Nephron (organoid): ENCODE measurements around the gene ASMTL.

ENCODE experiments used
- H3K27ac Mint-ChIP-seq, 3 experiments: 2 replicates each; pipeline ENCODE4 v1.8.0; 2020; ENCODE audit warnings: mixed read lengths in 3 of 3, mild to moderate bottlenecking in 2 of 3, moderate library complexity in 1 of 3
- H3K27me3 Mint-ChIP-seq: 2 replicates; pipeline ENCODE4 v1.8.0; 2021; ENCODE audit warnings: low read depth, mild to moderate bottlenecking, moderate library complexity, mixed read lengths
- H3K36me3 Mint-ChIP-seq: 2 replicates; pipeline ENCODE4 v1.8.0; 2020; ENCODE audit warnings: low read depth, mixed read lengths
- H3K4me1 Mint-ChIP-seq: 2 replicates; pipeline ENCODE4 v1.8.0; 2020; ENCODE audit warnings: mixed read lengths
- H3K4me3 Mint-ChIP-seq, 3 experiments: 2 replicates each; pipeline ENCODE4 v1.8.0; 2020; ENCODE audit warnings: mild to moderate bottlenecking in 3 of 3, mixed read lengths in 3 of 3, moderate library complexity in 2 of 3
- H3K9me3 Mint-ChIP-seq: 2 replicates; pipeline ENCODE4 v1.8.0; 2020; ENCODE audit warnings: mixed read lengths
- TF ChIP-seq, protein P1 (sequence below), 3 experiments: fragments of 200-600 bp; sonication (generic); IDR thresholded peaks; one replicate each; pipeline ENCODE4 v1.5.0; 2021; ENCODE audit warnings: antibody characterized with exemption in 3 of 3; ENCODE audit not compliant: unreplicated experiment in 3 of 3

ASMTL gene

GRCh38 chrX:1419545-1420355 lies 33.0 kb downstream of the ASMTL start:
- Mint-ChIP-seq H3K4me1 (no peaks in the 10 kb centered on the region), H3K27me3 (no peaks in the 10 kb centered on the region), H3K4me3 (no peak overlapping the region), H3K36me3 (peaks cover 55% of the 10 kb centered on the region), H3K27ac (no peak overlapping the region), H3K9me3 (peaks cover 31% of the 10 kb centered on the region)
- TF ChIP-seq, protein P1, sequence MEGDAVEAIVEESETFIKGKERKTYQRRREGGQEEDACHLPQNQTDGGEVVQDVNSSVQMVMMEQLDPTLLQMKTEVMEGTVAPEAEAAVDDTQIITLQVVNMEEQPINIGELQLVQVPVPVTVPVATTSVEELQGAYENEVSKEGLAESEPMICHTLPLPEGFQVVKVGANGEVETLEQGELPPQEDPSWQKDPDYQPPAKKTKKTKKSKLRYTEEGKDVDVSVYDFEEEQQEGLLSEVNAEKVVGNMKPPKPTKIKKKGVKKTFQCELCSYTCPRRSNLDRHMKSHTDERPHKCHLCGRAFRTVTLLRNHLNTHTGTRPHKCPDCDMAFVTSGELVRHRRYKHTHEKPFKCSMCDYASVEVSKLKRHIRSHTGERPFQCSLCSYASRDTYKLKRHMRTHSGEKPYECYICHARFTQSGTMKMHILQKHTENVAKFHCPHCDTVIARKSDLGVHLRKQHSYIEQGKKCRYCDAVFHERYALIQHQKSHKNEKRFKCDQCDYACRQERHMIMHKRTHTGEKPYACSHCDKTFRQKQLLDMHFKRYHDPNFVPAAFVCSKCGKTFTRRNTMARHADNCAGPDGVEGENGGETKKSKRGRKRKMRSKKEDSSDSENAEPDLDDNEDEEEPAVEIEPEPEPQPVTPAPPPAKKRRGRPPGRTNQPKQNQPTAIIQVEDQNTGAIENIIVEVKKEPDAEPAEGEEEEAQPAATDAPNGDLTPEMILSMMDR (IDR thresholded peaks at IDR 0.05; ENCODE audit: unreplicated experiment in 3 of 3), result no peak

GRCh38 chrX:1418901-1419544 lies 33.7 kb downstream of the ASMTL start:
- H3K4me1 Mint-ChIP-seq, result no peaks in the 10 kb centered on the region
- TF ChIP-seq, protein P1 (IDR thresholded peaks at IDR 0.05; ENCODE audit: unreplicated experiment in 3 of 3), result no peak
- peaks cover 26% of the 10 kb centered on the region for H3K9me3 Mint-ChIP-seq
- H3K27me3 Mint-ChIP-seq, result no peaks in the 10 kb centered on the region
- H3K36me3 Mint-ChIP-seq, result peaks cover 51% of the 10 kb centered on the region
- H3K27ac Mint-ChIP-seq, result no peak overlapping the region
- no peak overlapping the region for H3K4me3 Mint-ChIP-seq

GRCh38 chrX:1417921-1418771 lies 34.6 kb downstream of the ASMTL start:
- H3K4me1 Mint-ChIP-seq, result no peaks in the 10 kb centered on the region
- TF ChIP-seq, protein P1 (IDR thresholded peaks at IDR 0.05; ENCODE audit: unreplicated experiment in 3 of 3), result no peak
- H3K4me3 Mint-ChIP-seq, result no peak overlapping the region
- no peak overlapping the region for H3K27ac Mint-ChIP-seq
- peaks cover 50% of the 10 kb centered on the region for H3K36me3 Mint-ChIP-seq
- no peaks in the 10 kb centered on the region for H3K27me3 Mint-ChIP-seq
- peaks cover 18% of the 10 kb centered on the region for H3K9me3 Mint-ChIP-seq

DNA sequence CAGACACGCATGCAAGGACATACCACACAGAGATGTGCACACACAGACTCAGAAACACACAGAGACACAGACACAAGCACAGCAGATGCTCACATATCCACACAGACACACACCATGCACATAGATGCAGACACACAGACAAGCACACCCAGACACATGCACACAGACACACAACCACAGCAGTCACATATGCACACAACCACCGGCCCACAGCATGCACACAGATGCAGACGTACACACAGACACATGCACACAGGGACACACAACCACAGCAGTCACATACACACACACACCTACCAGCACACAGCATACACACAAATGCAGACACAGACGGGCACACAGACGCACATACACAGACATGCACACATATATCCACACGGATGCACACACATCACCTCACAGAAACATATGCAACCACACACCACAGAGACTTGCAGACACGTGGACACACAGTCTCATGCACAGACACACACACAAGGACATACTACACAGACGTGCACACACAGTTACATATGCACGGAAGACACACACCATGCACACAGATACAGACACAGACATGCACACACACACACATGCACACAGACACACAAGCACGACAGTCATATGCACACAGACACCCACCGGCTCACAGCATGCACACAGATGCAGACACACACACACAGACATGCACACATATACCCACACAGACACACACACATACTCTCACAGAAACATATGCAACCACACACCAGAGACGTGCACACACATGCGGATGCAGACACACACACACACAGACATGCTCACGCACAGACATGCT lies 35.5 kb downstream of the ASMTL start:
- Mint-ChIP-seq H3K4me3 (no peak overlapping the region), H3K27me3 (no peaks in the 10 kb centered on the region), H3K36me3 (peaks cover 47% of the 10 kb centered on the region), H3K4me1 (no peaks in the 10 kb centered on the region), H3K27ac (no peak overlapping the region), H3K9me3 (peaks cover 17% of the 10 kb centered on the region)
- TF ChIP-seq, protein P1 (IDR thresholded peaks at IDR 0.05; ENCODE audit: unreplicated experiment in 3 of 3), result no peak

DNA sequence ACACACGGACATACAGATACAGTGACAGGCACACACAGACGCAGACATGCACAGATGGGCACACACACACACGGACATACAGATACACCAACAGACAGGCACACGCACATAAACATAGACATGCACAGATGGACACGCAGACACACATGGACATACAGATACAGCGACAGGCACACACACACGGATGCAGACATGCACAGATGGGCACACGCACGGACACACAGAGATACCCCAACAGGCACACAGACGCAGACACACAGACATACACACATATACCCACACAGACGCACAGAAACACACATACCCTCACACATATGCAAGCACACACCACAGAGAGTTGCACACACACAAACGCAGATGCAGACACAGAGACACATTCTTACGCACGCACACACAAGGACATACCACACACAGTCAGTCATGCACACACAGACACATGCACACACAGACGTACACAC lies 36.4 kb downstream of the ASMTL start:
- H3K27me3 Mint-ChIP-seq, result no peaks in the 10 kb centered on the region
- H3K27ac Mint-ChIP-seq, result no peak overlapping the region
- H3K4me1 Mint-ChIP-seq, result no peaks in the 10 kb centered on the region
- no peak overlapping the region for H3K4me3 Mint-ChIP-seq
- peaks cover 9% of the 10 kb centered on the region for H3K9me3 Mint-ChIP-seq
- TF ChIP-seq, protein P1 (IDR thresholded peaks at IDR 0.05; ENCODE audit: unreplicated experiment in 3 of 3), result no peak
- H3K36me3 Mint-ChIP-seq, result peaks cover 41% of the 10 kb centered on the region
